K562 (cell line): ENCODE measurements around the gene PSMD11. TPM values are rescaled to one million over a fixed set of nuclear protein-coding genes. Genes with fewer than 3 reads are reported as not detected.

Experiments
- ATAC-seq: fragments of 200-7000 bp; cut with Tn5 transposase; 3 replicates; pipeline ENCODE4 v1.9.1; 2020; ENCODE audit warnings: moderate library complexity
- BruUV-seq: library from RNA; stranded (reverse); fragments of 400-500 nt; replicated peaks from 2 replicates; lab custom pipeline; 2021; lab: Mats Ljungman, UMichigan
- CTCF ChIA-PET: fragments of 300-600 bp; formaldehyde crosslinking; extraction: SDS; loops from one replicate; lab custom pipeline; 2021; ENCODE audit warnings: low intra/inter-chr PET ratio; lab: Yijun Ruan, JAX
- POLR2A ChIA-PET: fragments of 300-600, 350-650 bp; sonication (Branson Sonifier 250); formaldehyde crosslinking; extraction: SDS; loops from one replicate; lab custom pipeline; 2021; ENCODE audit warnings: antibody characterized with exemption, inconsistent platforms; lab: Yijun Ruan, JAX
- DNase-seq, 4 experiments: peaks; one replicate each; pipeline versions ENCODE4 v3.0.0 to v3.0.0-alpha.2; 2011 to 2018; ENCODE audit warnings: low spot score in 3 of 4, mixed read lengths in 3 of 4; ENCODE audit errors: extremely low read depth in 1 of 4
- FAIRE-seq: peaks from 2 replicates; lab custom pipeline; 2011; peaks lifted over from hg19 to GRCh38; lab: Jason Lieb, UNC
- H2AFZ ChIP-seq: 2 replicates; pipeline ENCODE4 v1.6.0; 2011; ENCODE audit warnings: low read depth, low read length, control low read depth, inconsistent platforms
- H3K27ac ChIP-seq: fragments of 200-600 bp; 3 replicates; pipeline ENCODE4 v1.8.0; 2011; ENCODE audit warnings: low read depth, mild to moderate bottlenecking, control low read depth, inconsistent platforms, low read length, moderate library complexity, mixed read lengths; ENCODE audit errors: extremely low read depth
- H3K27me3 ChIP-seq, 2 experiments: fragments of 300-600 bp in 1 of 2; 2 replicates in 1 of 2; 3 replicates in 1 of 2; pipeline versions ENCODE4 v1.6.0 to v1.8.0; 2011; ENCODE audit warnings: inconsistent platforms in 2 of 2, low read length in 2 of 2, mild to moderate bottlenecking in 1 of 2, mixed read lengths in 1 of 2, moderate library complexity in 1 of 2; ENCODE audit not compliant: control insufficient read depth in 2 of 2, insufficient read depth in 2 of 2
- H3K36me3 ChIP-seq: fragments of 300-600 bp; 3 replicates; pipeline ENCODE4 v1.8.0; 2011; ENCODE audit warnings: mild to moderate bottlenecking, low read length, inconsistent platforms; ENCODE audit not compliant: control insufficient read depth, insufficient read depth
- H3K4me1 ChIP-seq, 2 experiments: fragments of 200-600 bp in 1 of 2; replicated peaks in 1 of 2; 2 replicates in 1 of 2; 3 replicates in 1 of 2; pipeline versions ENCODE4 v1.5.1 to v1.8.0; 2011; ENCODE audit warnings: inconsistent platforms in 2 of 2, low read length in 2 of 2, mild to moderate bottlenecking in 1 of 2, mixed read lengths in 1 of 2, moderate library complexity in 1 of 2; ENCODE audit not compliant: control insufficient read depth in 2 of 2, insufficient read depth in 2 of 2
- H3K4me2 ChIP-seq: 2 replicates; pipeline ENCODE4 v1.6.1; 2011; ENCODE audit warnings: low read length, control low read depth, inconsistent platforms, mixed read lengths; ENCODE audit not compliant: insufficient read depth
- H3K4me3 ChIP-seq: fragments of 200-600 bp; sonication (generic), shearing (Covaris generic); 2 replicates; pipeline ENCODE4 v1.5.1; 2016; ENCODE audit warnings: control low read depth, inconsistent platforms
- H3K79me2 ChIP-seq: fragments of 200-600 bp; 3 replicates; pipeline ENCODE4 v1.8.0; 2011; ENCODE audit warnings: low read length, inconsistent platforms; ENCODE audit not compliant: control insufficient read depth, insufficient read depth
- H3K9ac ChIP-seq, 2 experiments: 2 replicates each; pipeline versions ENCODE4 v1.6.0 to v1.6.1; 2011; ENCODE audit warnings: low read depth in 2 of 2, low read length in 2 of 2, control low read depth in 1 of 2, inconsistent platforms in 1 of 2, mild to moderate bottlenecking in 1 of 2, mixed read lengths in 1 of 2; ENCODE audit not compliant: insufficient read depth in 1 of 2
- H3K9me1 ChIP-seq: one replicate; pipeline ENCODE4 v1.6.0; 2011; ENCODE audit warnings: inconsistent platforms, mild to moderate bottlenecking, low read length, moderate library complexity; ENCODE audit not compliant: control insufficient read depth, insufficient read depth
- H3K9me3 ChIP-seq: replicated peaks from 2 replicates; pipeline ENCODE4 v1.5.1; 2011; ENCODE audit warnings: low read depth, low read length, inconsistent platforms; ENCODE audit not compliant: control insufficient read depth, insufficient read depth
- H4K20me1 ChIP-seq: replicated peaks from 2 replicates; pipeline ENCODE4 v1.6.1; 2011; ENCODE audit warnings: low read length, inconsistent platforms, mixed read lengths; ENCODE audit not compliant: control insufficient read depth, insufficient read depth
- CEBPB ChIP-seq: fragments of 450-650 bp; IDR thresholded peaks from 2 replicates; pipeline ENCODE4 v1.6.1; 2016; ENCODE audit warnings: missing genetic modification characterization, missing compliant biosample characterization
- KLF16 ChIP-seq: IDR thresholded peaks from 2 replicates; pipeline ENCODE4 v1.6.1; 2016; ENCODE audit warnings: antibody characterized with exemption
- MYNN ChIP-seq, 2 experiments: sonication (generic); formaldehyde crosslinking in 1 of 2; IDR thresholded peaks; 2 replicates each; pipeline versions ENCODE4 v1.5.0 to v1.6.1; 2016 to 2020; ENCODE audit warnings: antibody characterized with exemption in 1 of 2, missing genetic modification reagents in 1 of 2
- POLR2G ChIP-seq: fragments of 200-400 bp; formaldehyde crosslinking; IDR thresholded peaks from 2 replicates; pipeline ENCODE4 v1.6.1; 2017; ENCODE audit warnings: low read depth, mild to moderate bottlenecking, antibody characterized with exemption, low read length, moderate library complexity
- PRMT5 ChIP-seq: sonication (generic); formaldehyde crosslinking; IDR thresholded peaks from 2 replicates; pipeline ENCODE4 v1.5.0; 2020; ENCODE audit warnings: missing genetic modification reagents
- ZKSCAN1 ChIP-seq: fragments of 150-350 bp; IDR thresholded peaks from 2 replicates; pipeline ENCODE4 v1.6.1; 2016; ENCODE audit warnings: low read depth, low read length
- ZNF175 ChIP-seq: fragments of 200-800 bp; sonication (Bioruptor generic); IDR thresholded peaks from 2 replicates; pipeline ENCODE4 v1.6.1; 2016; ENCODE audit warnings: low read depth, mild to moderate bottlenecking, missing genetic modification characterization, missing compliant biosample characterization
- ZSCAN32 ChIP-seq: fragments of 450-650 bp; formaldehyde crosslinking; IDR thresholded peaks from 2 replicates; pipeline ENCODE4 v1.4.0; 2020; ENCODE audit warnings: mild to moderate bottlenecking, moderate library complexity
- WGBS: fragments of 100-300 bp; shearing (Covaris generic); methylation state at CpG from one replicate; pipeline ENCODE4 v1.1.6; 2016; ENCODE audit warnings: low coverage, mixed read lengths; ENCODE audit not compliant: insufficient coverage; ENCODE audit errors: missing lambda C conversion rate; 5-methylcytosine and 5-hydroxymethylcytosine counted together
- in situ Hi-C: fragments of 300-500 bp; cut with MboI; formaldehyde crosslinking; loops from 4 replicates; pipeline ENCODE4 v1.15.0; 2018; ENCODE audit warnings: inconsistent platforms, mixed read lengths
- intact Hi-C: fragments of 100-400 bp; cut with micrococcal nuclease; formaldehyde crosslinking; loops from 2 replicates; pipeline ENCODE4 v1.14.2; 2022
- polyA plus RNA-seq, 8 experiments: library from polyadenylated mRNA; depleted of rRNA in 4 of 8; stranded (reverse) in 5 of 8; unstranded in 3 of 8; fragments of >200 nt; fragmentation: Nextera tagmentation in 2 of 8; fragmentation: Illumina TruSeq in 1 of 8; extraction: Ambion mirVana in 2 of 8; extraction: Trizol in 1 of 8; gene quantifications; 2 replicates each; pipeline versions ENCODE4 v1.2.1 to v1.2.3, GENCODE V29; 2011 to 2014; ENCODE audit warnings: inconsistent platforms in 1 of 8, missing spikeins in 1 of 8
- total RNA-seq, 7 experiments: library from RNA; depleted of rRNA in 6 of 7; stranded (reverse); fragments of >200 nt in 6 of 7; fragmentation: Illumina TruSeq in 2 of 7; extraction: Trizol in 2 of 7; gene quantifications; 2 replicates each; pipeline versions ENCODE4 v1.2.1 to v1.2.3, GENCODE V29; 2011 to 2021; ENCODE audit warnings: low replicate concordance in 1 of 7
- TF ChIP-seq, protein P1 (sequence below): fragments of 250-450 bp; sonication (Bioruptor Pico); IDR thresholded peaks from 2 replicates; pipeline ENCODE4 v1.9.0; 2021; ENCODE audit warnings: mild to moderate bottlenecking, inconsistent platforms
- TF ChIP-seq, protein P2 (sequence below): fragments of 250-450 bp; sonication (Bioruptor Pico); IDR thresholded peaks from 2 replicates; pipeline ENCODE4 v1.4.0; 2020
- TF ChIP-seq, protein P3 (sequence below): fragments of 450-650 bp; IDR thresholded peaks from one replicate; pipeline ENCODE4 v1.6.1; 2018; ENCODE audit warnings: mild to moderate bottlenecking, moderate library complexity; ENCODE audit not compliant: partially characterized antibody

The PSMD11 gene
- total and polyA plus RNA-seq, 9 of the 15 experiments (the other 6 are each of a cell fraction or from before 2014, with no cell fraction given), result 104 to 378 (median 158) TPM

DNA sequence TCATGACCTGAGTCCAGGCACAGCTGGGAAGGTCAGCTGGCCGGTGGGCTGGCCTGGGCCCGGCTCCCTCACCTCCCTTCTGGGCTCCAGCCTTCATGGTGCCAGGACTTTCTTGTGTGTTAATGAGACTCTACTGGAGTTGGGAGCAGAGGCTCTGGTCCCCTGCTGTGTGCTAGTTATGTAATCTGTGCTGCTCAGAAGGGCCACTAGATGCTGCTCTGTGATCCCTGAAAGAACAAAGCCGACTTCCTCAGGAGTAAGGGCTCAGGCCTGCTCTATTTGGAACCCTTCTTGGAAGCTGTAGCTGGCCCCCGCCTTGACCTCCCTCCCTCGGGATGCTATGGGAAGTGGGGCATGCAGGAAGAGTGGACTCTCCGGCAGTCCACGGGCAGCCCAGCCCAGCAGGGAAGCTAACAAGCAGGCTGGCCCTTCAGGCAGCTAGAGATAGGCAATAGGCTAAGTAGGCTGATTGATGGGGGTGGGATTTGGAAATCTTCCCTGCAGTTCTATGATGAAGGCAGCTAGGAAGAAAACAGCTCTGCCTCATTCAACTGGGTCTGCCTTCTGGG lies 39.2 kb downstream of the PSMD11 start:
- peak; percentile 92 for FAIRE-seq
- in situ Hi-C loops (no loop called here), intact Hi-C loops (loop anchor here (1.0 to 10.0 kb wide), 2 partner anchors 171 to 272 kb away; no protein-coding TSS in a partner anchor)
- H2AFZ ChIP-seq, result no peak overlapping the region
- ChIA-PET POLR2A (interaction anchor here (0.8 to 3.5 kb wide), 4 partner anchors 10 to 288 kb away, joined by 3 to 15 read pairs (median 6); no protein-coding TSS in a partner anchor), CTCF (interaction anchor here (0.9 to 1.8 kb wide), 2 partner anchors 272 to 514 kb away, joined by 3 to 9 read pairs; no protein-coding TSS in a partner anchor)
- H3K4me1 ChIP-seq, result peaks cover 9 to 31% of the 10 kb centered on the region in 2 experiments; a peak in 4 of 5 replicates
- H3K27me3 ChIP-seq, result no peaks in the 10 kb centered on the region
- DNase-seq, result peak in 3 of 4 experiments; percentile 23 to 71 (median 66)
- H3K27ac ChIP-seq, result no peak overlapping the region
- 29% methylated on average over 7 of the region's 7 CpGs for WGBS
- no peaks in the 10 kb centered on the region for H3K9me3 ChIP-seq
- H3K9me1 ChIP-seq, result no peaks in the 10 kb centered on the region
- H4K20me1 ChIP-seq, result peaks cover 8% of the 10 kb centered on the region; the same call in 1 of the 2 replicates
- H3K4me2 ChIP-seq, result no peak overlapping the region
- no peak overlapping the region for H3K4me3 ChIP-seq
- peak overlapping the region in 1 of 2 experiments; percentile 61; a peak in 2 of 4 replicates for H3K9ac ChIP-seq
- BruUV-seq, result no TSS peak
- H3K36me3 ChIP-seq, result peaks cover 57% of the 10 kb centered on the region
- peaks cover 11% of the 10 kb centered on the region; the same call in 2 of the 3 replicates for H3K79me2 ChIP-seq
- ATAC-seq, result peak; percentile 78
- TF ChIP-seq, protein P1, sequence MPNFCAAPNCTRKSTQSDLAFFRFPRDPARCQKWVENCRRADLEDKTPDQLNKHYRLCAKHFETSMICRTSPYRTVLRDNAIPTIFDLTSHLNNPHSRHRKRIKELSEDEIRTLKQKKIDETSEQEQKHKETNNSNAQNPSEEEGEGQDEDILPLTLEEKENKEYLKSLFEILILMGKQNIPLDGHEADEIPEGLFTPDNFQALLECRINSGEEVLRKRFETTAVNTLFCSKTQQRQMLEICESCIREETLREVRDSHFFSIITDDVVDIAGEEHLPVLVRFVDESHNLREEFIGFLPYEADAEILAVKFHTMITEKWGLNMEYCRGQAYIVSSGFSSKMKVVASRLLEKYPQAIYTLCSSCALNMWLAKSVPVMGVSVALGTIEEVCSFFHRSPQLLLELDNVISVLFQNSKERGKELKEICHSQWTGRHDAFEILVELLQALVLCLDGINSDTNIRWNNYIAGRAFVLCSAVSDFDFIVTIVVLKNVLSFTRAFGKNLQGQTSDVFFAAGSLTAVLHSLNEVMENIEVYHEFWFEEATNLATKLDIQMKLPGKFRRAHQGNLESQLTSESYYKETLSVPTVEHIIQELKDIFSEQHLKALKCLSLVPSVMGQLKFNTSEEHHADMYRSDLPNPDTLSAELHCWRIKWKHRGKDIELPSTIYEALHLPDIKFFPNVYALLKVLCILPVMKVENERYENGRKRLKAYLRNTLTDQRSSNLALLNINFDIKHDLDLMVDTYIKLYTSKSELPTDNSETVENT (CRISPR knock-in tag), result no peak
- TF ChIP-seq POLR2G, result 0 out of 2 replicates have a peak, but pooled peaks have one; percentile 26
- peak; percentile 42; the same call in 1 of the 2 replicates for TF ChIP-seq KLF16
- TF ChIP-seq CEBPB (tag), result peak; percentile 71
- TF ChIP-seq, protein P2, sequence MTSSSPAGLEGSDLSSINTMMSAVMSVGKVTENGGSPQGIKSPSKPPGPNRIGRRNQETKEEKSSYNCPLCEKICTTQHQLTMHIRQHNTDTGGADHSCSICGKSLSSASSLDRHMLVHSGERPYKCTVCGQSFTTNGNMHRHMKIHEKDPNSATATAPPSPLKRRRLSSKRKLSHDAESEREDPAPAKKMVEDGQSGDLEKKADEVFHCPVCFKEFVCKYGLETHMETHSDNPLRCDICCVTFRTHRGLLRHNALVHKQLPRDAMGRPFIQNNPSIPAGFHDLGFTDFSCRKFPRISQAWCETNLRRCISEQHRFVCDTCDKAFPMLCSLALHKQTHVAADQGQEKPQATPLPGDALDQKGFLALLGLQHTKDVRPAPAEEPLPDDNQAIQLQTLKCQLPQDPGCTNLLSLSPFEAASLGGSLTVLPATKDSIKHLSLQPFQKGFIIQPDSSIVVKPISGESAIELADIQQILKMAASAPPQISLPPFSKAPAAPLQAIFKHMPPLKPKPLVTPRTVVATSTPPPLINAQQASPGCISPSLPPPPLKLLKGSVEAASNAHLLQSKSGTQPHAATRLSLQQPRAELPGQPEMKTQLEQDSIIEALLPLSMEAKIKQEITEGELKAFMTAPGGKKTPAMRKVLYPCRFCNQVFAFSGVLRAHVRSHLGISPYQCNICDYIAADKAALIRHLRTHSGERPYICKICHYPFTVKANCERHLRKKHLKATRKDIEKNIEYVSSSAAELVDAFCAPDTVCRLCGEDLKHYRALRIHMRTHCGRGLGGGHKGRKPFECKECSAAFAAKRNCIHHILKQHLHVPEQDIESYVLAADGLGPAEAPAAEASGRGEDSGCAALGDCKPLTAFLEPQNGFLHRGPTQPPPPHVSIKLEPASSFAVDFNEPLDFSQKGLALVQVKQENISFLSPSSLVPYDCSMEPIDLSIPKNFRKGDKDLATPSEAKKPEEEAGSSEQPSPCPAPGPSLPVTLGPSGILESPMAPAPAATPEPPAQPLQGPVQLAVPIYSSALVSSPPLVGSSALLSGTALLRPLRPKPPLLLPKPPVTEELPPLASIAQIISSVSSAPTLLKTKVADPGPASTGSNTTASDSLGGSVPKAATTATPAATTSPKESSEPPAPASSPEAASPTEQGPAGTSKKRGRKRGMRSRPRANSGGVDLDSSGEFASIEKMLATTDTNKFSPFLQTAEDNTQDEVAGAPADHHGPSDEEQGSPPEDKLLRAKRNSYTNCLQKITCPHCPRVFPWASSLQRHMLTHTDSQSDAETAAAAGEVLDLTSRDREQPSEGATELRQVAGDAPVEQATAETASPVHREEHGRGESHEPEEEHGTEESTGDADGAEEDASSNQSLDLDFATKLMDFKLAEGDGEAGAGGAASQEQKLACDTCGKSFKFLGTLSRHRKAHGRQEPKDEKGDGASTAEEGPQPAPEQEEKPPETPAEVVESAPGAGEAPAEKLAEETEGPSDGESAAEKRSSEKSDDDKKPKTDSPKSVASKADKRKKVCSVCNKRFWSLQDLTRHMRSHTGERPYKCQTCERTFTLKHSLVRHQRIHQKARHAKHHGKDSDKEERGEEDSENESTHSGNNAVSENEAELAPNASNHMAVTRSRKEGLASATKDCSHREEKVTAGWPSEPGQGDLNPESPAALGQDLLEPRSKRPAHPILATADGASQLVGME (CRISPR knock-in tag), result no peak
- TF ChIP-seq ZNF175 (CRISPR knock-in tag), result no peak
- TF ChIP-seq ZSCAN32 (CRISPR knock-in tag), result no peak
- TF ChIP-seq PRMT5 (CRISPR knock-in tag), result no peak
- peak; percentile 20; the same call in 1 of the 2 replicates for TF ChIP-seq MYNN (IDR thresholded peaks at IDR 0.05)
- no peak for TF ChIP-seq MYNN (CRISPR knock-in tag; IDR thresholded peaks at IDR 0.05)
- TF ChIP-seq, protein P3, sequence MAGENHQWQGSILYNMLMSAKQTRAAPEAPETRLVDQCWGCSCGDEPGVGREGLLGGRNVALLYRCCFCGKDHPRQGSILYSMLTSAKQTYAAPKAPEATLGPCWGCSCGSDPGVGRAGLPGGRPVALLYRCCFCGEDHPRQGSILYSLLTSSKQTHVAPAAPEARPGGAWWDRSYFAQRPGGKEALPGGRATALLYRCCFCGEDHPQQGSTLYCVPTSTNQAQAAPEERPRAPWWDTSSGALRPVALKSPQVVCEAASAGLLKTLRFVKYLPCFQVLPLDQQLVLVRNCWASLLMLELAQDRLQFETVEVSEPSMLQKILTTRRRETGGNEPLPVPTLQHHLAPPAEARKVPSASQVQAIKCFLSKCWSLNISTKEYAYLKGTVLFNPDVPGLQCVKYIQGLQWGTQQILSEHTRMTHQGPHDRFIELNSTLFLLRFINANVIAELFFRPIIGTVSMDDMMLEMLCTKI, result no peak
- no peak for TF ChIP-seq ZKSCAN1
